ENCODE data around the gene SAMD3.

- TF ChIP-seq CTCF (IDR thresholded peaks at IDR 0.05; ENCODE audit: low read depth, low read length) (peak; percentile 12; the same call in 1 of the 2 replicates), EZH2phosphoT487 (IDR thresholded peaks at IDR 0.05; ENCODE audit: low read depth) (no peak)
These were observed 88.2 kb downstream of the SAMD3 start for GRCh38 chr6:130134582-130134981.
